GM04504 (cell line): Measurements from ENCODE around the gene DPEP2.
"Not testable (repeated sequence)": the region's sequence is repeated elsewhere in the genome, so short reads cannot be mapped to it uniquely, and the experiment has no call there.

Experiments used
- DNase-seq: peaks from one replicate; pipeline ENCODE4 v3.0.0-alpha.2; 2012; ENCODE audit warnings: low read depth

Gene DPEP2

DNA sequence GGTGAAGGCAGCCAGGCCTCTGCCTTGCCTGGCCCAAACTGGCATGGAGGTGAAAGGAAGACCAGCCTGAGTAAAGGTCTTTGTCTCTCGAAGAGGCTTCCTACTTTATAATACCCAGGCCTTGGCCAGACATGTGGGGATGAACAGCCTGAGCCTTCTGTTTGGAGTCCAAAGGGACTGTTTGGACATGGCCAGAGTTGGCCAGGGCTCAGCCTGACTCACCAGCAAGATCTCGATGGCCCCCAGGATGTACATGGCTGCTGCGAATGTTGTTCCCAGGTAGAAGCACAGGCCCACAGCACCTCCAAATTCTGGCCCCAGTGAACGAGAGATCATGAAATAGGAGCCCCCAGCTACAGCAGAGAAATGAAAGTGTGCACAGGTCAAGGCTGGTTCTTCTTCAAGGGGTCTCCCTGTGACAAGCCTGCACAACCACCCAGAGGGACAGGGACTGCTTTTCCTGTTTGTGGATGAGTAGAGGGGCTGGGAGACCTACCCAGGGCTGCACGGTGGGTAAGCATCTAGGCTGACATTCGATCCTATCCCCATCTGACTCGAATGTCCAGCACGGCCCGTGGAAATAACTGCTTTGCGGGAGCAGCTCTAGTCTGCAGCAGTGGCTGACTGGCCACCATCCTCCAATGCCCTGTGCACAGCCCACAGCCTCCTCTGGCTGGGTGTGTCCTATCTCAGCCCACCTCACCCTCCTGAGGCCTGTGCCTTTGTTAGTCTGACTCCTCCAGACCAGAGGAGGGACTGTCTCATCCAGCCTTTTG, 44.7 kb downstream of the DPEP2 start:
- DNase-seq, result no peak

DNA sequence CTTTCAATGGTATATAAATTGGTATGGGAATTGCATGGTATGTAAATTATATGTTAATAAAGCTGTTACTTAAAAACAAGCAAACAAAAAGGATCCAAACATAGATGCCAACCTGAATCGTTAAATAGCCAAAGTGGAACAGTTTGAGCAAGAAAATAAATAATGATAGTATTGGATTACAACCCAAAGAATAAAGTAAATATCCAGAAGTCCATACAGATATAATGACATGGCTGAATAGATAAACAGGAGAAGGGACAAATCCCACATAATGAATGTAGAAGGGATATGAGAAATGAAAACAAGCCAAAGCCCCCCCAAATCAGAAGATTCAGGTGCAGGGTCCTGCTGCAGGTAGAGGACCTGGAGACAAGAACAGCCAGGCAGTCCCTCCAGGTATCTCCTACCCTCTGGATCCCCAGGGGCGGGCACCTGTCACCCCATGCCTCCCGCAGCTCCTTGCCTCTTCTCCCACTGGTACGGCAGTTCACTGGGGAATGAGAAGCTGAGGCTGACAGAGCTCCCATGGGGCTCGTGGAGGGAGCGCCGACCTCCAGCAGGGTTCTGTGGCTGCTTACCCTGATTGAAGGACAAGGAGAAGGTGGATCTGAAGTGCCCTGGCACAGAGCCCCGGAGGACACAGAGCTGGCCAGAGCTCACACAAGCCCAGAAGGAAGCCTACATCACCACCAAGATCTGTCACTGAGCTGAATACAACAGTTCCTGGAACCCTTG, 45.5 kb downstream of the DPEP2 start:
- DNase-seq, result no peak

- no peak for DNase-seq
Measured at GRCh38 chr16:67951485-67951884, 47.8 kb downstream of the DPEP2 start.

- no peak for DNase-seq
Measured at GRCh38 chr16:67950335-67950843, 48.9 kb downstream of the DPEP2 start.

- DNase-seq, result no peak
Measured at GRCh38 chr16:67949645-67950044, 49.6 kb downstream of the DPEP2 start.

DNA sequence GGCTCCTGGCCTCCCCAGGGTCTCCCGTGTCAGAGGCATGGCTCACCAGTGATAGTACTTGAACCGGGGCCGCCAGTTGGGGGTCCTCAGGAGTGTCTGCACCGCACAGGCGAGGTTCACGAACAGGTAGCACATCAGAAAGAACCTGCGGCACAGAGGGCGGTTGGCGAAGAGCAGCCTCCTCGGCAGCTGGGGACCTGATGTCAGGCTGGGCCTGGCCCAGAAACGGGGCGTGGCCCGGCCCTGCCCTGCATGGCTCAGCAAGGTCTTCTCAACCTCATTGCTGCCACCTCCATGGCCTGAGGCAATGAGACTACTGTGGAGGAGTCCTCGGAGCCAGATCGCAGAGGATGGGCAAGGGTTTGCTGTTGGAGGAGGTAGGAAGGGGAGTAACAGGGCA, 51.3 kb downstream of the DPEP2 start:
- no peak for DNase-seq

DNA sequence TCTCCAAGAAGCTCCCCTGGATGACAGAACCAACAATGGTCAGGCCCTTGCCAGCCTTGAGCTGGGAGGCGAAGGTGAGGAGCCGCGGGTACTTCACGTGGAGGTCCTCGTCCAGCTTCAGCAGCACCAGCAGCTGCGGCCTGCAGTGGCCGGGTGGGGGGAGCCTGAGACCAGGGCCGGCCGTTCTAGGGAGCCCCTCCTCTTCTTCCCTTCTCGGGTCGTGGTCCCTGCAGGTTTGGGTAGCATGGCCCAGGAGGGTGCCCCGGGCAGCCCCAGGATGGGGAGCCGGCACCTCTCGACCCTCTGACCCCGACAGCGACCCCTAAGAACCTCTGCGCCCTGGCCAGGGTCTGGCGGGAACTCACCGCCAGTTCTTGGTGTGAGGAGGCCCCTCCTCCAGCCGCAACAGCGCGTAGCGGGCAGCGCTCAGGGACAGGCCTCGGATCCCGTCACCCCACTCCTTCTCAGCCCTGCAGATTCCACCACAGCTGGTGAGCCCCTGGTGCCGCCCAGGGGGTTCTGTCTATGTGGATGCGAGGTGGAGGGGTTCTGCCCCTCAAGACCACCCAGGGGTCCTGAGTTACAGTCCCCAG, 52.2 kb downstream of the DPEP2 start:
- DNase-seq, result no peak

DNA sequence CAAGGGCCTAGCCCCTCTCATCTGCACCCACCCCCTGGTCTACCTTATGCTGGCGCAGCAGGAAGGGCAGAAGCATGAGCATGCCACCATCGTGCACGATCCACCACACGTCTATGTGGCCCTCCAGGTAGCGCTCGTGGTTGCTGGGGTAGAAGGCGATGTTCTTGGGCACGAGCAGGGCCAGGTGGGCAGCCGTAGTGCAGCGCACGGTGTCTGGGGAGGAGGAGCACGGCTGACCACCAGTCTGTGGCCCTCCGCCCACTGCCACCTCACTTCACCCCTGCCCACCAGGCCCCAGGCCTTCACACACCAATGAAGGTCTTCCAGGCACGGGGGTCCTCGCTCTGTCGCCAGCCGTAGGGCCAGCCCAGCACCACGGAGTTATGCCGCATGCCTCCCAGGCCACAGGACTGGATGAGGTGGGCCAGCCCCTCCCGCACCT, 53.1 kb downstream of the DPEP2 start:
- no peak for DNase-seq

- no peak for DNase-seq
Measured at GRCh38 chr16:67945392-67945933, 53.8 kb downstream of the DPEP2 start.

DNA sequence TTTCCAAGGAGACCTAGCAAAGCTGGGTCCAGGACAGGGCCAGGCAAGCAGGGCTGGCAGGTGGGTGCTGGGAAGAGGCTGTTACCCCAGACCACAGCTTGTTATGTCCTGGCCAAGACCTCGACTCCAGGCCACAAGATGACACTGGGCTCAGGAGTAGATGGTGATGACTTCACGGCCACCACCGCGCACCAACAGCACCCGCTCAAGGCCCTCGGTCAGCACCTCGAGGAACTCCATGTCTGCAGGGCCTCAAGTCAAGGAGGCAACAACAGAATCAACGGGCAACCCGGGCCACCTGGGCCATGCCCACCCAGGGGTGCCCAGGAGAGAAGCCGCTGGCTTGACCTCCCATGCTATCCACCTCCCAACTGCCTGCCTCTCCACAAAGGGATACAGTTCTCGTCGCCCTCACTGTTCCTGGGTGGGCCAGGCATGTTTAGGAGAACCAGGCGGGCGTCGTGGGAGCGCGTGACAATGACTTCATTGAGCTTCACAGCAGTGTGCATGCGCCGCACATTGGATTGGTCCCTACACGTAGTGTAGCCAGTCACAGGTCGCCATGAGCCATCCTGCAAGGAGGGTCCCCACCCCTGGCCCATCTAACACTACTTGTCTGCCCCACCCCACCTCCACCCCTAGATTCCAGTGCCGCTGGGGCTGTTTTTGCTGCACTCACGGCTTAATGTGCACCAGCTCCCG, 54.4 kb downstream of the DPEP2 start:
- DNase-seq, result no peak

DNA sequence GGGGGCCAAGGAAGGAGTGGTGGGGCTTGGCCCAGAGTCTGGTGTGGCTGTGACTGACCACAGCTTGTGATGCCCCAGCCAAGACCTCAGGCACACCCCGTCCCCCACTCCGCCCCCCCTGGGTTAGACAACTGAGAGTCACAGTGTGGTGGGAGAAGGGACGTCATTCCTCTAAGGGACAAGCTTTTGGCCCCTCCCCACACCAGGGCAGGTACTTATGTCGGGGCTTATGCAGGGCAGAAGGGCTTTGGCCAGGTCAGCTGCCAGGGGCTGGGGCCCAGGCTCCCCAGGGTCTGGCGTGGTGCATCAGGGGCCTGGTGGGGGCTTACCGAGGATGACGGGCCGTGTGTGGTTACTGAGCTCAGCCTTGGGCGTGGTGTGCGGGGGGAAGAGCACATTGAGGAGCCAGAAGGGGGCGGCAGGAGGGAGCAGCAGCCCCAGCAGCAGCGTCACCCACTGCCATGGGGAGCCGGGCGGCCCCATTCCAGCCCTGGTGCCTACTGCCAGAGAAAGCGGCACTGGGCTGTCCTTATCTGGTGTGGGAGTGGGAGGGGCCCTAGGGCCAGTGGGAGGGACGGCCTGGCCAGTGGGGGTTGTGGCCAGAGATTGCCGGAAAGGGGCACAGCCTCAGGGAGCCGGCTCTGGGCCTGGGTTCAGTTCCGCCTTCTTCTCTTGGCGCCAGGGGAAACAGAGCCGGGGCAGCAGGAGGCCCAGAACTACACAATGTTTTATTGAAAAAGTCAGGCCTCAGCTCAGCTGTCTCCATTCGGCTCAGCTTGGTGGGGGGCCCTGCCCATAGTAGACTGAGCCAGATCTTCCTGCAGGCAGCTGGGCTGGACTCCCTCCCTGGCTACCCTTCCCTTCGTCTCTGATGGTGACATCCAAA, 55.4 kb downstream of the DPEP2 start, which contains the start of gene LCAT:
Gene LCAT (minus strand): TSS at position 502 of the 886 bp plus-strand sequence. CDS start 19 bp downstream, at position 483.
- DNase-seq, result no peak

GRCh38 chr16:67943256-67943618, 56.0 kb downstream of the DPEP2 start:
- no peak for DNase-seq

DNA sequence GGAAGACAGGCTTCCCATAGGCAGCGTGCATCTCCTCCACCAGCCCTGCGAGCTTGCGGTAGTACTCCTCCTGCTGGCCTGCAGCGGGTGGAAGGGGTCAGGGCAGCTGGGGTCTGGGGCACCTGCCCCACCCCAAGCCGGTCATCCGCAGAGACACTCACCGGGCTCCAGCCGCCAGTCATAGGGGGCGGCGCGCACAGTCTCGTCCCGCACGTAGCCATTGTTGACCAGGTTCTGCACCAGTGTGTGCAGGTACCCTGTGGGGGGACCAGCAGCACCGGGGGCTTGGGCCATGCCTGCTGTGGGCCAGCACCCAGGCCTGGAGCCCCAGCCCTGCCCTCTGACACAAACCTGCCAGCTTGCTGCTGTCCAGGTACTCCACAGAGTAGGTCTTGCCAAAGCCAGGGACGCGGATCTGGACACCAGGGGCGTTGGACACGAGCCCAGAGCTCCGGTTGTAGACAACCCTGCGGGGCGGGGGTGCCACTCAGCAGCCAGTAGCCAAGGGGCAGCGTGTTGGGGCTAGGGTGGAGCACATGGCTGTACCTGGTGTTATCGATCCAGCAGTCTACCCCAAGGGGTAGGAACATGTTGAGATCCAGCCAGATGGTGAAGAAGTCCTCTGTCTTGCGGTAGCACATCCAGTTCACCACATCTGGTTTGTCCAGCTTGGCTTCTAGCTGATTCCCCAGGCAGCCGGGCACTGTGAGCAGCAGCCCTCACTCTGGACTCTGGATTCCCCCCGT, 56.6 kb downstream of the DPEP2 start:
- no peak for DNase-seq

DNA sequence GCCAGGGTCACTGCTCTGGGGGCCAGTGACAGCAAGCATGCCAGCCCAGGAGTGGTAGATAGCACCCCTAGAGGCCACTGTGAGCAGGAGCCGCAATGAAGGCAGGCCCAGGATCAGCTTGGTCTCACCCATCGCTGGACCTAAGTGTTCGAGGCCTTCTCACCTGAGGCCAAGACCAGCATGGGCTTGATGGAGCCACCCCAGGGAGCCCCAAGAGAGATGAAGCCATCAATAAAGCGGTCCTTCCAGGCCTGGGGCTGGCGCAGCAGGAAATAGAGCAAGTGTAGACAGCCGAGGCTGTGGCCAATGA, 57.1 kb downstream of the DPEP2 start:
- DNase-seq, result no peak

GRCh38 chr16:67941469-67942199, 57.6 kb downstream of the DPEP2 start:
- DNase-seq, result no peak

GRCh38 chr16:67940446-67941089, 58.7 kb downstream of the DPEP2 start:
- DNase-seq, result no peak

DNA sequence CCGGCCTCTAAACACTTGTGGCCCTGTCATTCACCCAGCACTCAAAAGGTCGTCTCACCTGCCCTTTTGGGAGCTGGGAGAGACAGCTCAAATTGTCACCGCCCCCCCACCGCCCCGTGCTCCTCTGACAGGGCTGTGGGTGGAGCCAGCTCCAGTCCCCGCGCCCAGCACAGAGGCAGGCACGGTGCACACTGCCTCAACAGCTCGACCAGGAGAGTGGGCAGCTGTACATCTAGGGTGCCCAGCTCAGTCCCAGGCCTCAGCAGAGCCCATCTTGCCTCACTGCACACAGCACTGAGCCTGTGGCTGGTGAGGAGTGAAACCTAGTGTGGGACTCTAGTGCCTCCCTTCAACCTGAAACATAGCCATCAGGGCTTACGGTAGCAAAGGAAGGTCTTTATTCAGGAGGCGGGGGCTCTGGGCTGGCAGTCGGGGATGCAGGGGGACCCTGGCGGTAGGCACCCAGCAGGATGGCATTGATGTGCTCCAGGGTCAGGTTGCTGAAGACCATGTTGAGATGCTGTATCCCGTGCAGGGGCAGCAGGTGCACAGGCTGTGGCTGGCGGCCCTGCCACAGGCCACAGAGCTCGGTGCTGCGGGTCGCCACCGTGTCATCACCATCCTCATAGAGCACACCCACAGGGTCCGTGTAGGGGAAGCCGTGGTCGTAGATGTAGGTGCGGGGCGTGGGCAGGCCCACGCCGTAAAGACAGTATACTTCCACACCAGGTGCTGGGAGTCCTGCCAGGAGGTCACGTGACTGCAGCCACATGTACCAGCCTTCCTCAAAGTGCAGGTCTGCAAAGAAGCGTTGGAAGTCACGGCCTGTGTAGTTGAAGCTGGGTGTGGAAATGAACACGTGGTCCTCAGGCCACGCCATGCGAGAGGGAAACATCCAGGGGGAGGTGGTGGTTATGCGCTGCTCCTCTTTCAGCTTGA, 59.5 kb downstream of the DPEP2 start:
- DNase-seq, result no peak

- not testable (repeated sequence) for DNase-seq
Measured at GRCh38 chr16:67937713-67938112, 61.6 kb downstream of the DPEP2 start.
